GM11168 (cell line): ENCODE measurements around the gene RPL10.
"Not testable (repeated sequence)": the region's sequence is repeated elsewhere in the genome, so short reads cannot be mapped to it uniquely, and the experiment has no call there.

ENCODE experiments used
- in situ Hi-C: fragments of 300-500 bp; cut with MboI; formaldehyde crosslinking; loops from one replicate; pipeline ENCODE4 v1.12.0; 2022; ENCODE audit warnings: low sequenced_read_pairs; ENCODE audit not compliant: unreplicated experiment

The RPL10 gene

GRCh38 chrX:154375156-154375504 lies 23.0 kb upstream of the RPL10 start:
- in situ Hi-C loops: no loop called here

DNA sequence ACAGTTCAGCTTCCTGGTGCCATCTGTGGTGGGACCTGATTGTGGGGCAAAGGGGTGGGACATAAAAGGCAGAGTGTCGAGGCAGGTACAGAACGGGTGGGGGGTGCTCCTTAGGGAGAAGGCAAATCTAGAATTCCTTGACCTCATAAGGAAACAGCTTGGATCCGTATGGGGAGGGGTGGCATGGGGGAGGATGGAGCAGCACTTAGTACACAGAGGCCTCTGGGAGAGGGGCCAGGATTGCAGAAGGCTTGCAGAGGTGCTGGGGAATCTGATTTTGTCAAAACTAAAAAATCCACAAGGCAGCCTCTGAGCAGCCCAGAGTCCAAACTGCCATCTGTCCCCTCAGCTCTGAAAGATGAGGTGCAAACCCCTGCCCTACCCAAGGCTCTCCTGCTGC lies 21.4 kb upstream of the RPL10 start:
- in situ Hi-C loops: no loop called here

DNA sequence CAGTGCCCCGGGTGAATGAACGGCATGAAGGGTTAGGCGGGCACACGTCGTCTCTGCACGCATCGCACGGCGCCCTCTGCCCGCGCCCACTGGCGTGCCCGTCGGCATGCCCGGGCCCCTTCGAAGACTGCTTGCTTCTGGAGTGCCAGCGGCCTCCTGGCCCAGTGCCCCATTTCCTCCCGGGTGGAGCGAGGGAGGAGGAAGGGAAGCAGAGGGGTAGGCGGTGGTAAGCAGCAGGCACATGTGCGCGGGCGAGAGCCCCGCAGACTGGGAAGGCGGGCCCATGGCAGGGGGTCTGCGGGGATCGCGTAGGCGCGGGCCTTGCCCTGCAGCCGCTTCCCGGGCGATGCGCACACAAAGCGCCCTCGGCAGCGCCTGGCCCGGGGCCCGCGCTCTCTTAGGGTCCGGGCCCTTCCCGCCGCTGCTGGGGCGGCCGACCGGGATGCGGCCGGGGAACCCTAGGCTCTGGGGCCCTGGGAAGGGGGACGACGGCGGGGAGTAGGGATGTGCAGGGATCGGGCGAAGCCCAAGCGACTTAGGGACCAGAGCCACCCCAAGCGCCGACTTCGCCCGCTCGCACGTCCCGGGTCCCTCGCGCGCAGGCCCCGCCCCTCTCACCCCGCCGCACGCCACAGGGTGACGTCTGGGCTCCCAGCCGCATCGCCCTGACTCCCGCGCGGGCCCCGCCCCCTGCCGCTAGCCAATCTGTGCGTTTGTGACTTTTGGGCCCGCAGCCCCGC lies 19.9 kb upstream of the RPL10 start:
- in situ Hi-C loops: no loop called here

- in situ Hi-C loops: no loop called here
Measured at GRCh38 chrX:154378799-154379568, 19.2 kb upstream of the RPL10 start, which contains the start of gene EMD. EMD (plus strand) TSS chrX:154379295; CDS start chrX:154379485, 190 bp downstream.

DNA sequence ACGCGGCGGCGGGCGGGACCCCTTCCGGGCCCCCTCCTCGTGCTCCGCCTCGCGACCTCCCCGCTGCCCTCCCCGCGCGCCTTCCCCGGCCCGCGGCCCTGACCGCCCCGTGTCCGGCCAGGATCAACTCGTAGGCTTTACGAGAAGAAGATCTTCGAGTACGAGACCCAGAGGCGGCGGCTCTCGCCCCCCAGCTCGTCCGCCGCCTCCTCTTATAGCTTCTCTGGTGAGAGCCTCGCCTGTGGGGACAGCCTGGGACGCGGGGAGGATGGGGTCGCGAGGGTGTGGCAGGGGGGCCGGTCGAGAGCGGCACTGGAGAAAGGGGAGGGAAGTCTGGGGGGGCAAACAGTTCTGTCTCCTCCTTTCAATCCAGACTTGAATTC lies 18.6 kb upstream of the RPL10 start:
- in situ Hi-C loops: no loop called here

DNA sequence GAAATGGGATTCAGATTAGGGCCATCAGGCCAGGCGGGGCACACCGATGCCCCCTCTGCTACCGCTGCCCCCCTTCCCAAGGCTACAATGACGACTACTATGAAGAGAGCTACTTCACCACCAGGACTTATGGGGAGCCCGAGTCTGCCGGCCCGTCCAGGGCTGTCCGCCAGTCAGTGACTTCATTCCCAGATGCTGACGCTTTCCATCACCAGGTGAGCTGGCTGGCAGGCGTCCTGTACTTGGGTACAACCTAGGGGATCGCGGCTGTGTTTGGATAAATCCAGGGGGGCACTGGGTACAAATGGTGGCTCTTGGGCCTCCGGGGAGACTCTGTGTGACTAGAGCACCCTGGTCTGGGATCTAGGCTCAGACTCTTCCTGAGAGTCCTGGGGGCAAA lies 18.0 kb upstream of the RPL10 start:
- in situ Hi-C loops: no loop called here

DNA sequence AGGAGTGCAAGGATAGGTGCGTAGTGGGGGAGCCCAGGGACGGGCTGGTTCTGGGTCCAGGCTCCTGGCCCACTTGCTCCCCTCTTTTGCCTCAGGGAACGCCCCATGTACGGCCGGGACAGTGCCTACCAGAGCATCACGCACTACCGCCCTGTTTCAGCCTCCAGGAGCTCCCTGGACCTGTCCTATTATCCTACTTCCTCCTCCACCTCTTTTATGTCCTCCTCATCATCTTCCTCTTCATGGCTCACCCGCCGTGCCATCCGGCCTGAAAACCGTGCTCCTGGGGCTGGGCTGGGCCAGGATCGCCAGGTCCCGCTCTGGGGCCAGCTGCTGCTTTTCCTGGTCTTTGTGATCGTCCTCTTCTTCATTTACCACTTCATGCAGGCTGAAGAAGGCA lies 17.4 kb upstream of the RPL10 start:
- in situ Hi-C loops: no loop called here

GRCh38 chrX:154381271-154381670 lies 16.9 kb upstream of the RPL10 start:
- in situ Hi-C loops: no loop called here

GRCh38 chrX:154382483-154383069 lies 15.6 kb upstream of the RPL10 start:
- in situ Hi-C loops: no loop called here

DNA sequence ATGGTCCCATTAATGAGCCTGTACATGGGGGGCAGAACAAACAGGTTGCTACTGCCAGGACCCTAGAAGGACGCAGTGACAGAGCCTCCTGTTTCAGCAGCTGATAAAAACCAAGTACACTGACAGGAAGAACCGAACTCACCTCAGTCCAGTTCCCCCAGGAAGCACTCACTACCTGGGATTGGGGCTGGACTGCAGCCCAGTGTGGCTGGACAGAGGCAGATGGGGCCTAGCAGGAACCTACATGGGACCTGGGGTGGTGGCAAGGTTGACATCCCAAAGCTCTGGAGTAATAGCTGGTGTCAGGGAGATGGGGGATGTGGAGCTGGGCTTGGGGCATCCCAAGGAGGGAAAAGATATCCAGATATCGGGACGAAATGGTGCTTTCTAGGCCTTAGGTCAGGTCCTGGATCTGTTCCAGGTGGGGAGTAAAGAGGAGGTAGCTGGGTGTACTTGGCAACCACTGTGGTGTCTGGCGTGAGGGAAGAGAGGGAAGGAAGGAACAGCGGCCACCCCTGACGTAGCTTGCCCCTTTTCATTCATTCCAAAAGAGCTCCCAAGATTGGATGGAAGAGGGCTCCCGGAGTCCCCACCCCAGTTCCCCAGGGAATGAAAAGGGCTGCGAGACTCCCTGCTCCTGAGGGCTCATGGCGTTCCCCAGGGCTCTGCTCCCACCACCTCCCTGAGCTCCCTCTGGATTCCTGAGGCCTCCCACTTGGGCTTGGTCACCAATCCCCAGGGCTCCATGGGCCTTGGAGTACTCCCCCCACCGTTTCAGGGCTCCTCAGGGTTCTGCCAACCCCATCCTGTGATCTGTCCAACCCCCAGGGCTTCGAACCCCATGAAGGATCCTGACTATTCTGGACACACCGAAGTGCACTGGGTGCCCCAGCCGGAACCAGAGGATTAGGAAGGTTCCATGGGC lies 14.6 kb upstream of the RPL10 start:
- in situ Hi-C loops: no loop called here

GRCh38 chrX:154384284-154384892 lies 13.8 kb upstream of the RPL10 start:
- in situ Hi-C loops: no loop called here

- in situ Hi-C loops: not testable (repeated sequence)
Measured at GRCh38 chrX:154388094-154388493, 10.1 kb upstream of the RPL10 start.

DNA sequence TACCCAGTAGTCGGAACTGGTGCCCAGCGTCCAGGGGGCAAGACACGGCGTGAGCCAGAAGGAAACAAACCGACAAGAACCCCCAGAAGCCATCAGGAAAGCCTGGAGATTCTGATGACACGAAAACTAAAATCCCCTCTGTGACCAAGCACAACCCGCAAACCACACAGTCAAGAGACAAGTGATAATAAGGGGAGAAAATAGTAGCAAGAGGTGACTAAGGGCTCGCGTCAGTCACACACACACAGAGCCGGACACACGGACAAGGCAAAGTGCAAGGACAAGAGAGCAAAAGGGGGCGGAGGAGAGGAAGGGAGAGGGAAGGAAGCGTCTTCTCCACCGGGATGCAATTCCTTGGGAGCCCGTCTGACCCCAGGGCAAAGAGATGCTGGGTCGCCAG lies 9.5 kb upstream of the RPL10 start:
- in situ Hi-C loops: not testable (repeated sequence)

- in situ Hi-C loops: not testable (repeated sequence)
Measured at GRCh38 chrX:154389812-154390747, 8.1 kb upstream of the RPL10 start.

GRCh38 chrX:154396363-154396762 lies 1.8 kb upstream of the RPL10 start:
- in situ Hi-C loops: not testable (repeated sequence)

GRCh38 chrX:154396973-154397887 lies 947 bp upstream of the RPL10 start:
- in situ Hi-C loops: no loop called here

GRCh38 chrX:154398668-154399526 lies 720 bp downstream of the RPL10 start:
- in situ Hi-C loops: no loop called here
